NCI-H748 (cell line): Measurements from ENCODE around the gene SLCO2A1.

Experiments
- DNase-seq: peaks from one replicate; lab custom pipeline; 2025; ENCODE audit not compliant: unreplicated experiment; lab: John Stamatoyannopoulos, UW

Gene SLCO2A1

DNA sequence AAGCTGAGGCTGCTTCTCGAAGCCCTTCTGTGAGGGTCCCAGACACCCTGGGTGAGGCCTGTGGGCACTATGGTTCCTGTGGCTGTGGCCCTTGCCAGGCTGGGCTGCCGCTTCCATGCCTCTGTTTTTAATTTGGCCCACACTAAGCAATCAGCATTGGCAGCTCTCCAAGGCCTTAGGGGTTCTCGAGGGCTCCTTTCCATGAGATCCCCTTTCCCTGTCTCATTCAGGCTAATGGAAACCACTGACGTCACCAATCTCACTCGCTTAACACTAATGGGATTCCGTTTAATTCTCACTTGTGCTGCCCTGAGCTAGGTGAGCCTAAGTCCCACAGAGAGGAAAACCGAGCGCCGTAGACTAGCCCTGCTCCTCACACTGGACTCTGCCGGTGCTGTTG is 73.8 kb downstream of the SLCO2A1 start:
- DNase-seq = no peak

DNA sequence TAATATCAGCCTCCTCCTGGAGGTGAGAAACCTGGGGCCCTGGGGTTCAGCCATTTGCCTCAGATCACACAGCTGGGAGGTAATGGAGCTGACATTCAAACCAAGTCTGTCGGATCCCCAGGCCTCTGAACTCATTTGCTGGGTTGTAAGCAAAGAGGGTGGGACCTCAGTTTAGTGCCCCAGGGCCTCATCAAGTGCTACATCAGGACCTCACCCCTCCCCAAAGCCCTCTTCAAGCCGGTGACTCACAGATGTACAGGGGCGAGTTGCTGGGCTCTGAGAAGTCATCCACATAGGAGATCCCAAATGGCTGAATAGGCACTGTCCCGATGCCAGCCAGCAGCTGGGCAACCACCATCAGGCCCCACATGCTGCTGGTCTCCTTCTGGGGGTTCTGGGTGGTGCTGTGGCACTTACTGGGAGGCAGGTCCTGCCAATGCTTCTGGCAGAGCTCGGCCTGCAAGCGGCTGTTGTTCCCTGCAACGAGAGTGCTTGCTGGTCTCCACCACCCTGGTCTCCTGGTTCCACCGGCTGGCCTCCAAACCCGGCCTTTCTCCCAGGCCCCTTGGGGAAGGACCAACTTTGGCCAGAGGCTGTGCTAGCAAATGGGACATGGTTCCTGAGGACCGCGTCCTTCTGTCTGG is 74.9 kb downstream of the SLCO2A1 start:
- no peak for DNase-seq

DNA sequence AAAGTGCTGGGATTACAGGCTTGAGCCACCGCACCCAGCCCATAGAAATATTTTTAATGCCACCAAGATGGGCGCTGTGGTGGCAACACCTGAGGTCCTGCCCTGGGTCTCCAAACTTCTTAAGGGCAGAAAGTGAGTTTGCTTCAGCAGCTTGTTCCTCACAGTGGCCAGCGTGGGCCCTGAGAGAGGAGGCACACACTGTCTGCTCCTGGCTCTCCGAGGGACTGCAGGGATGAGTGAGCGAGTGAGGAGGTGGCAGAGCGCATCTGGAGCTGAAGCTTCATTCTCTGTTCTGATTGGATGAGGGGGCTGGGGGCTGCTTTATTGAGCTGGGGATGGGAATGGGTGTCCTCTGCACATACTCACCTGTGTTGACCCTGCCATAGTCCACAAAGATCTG is 76.4 kb downstream of the SLCO2A1 start:
- DNase-seq = no peak

DNA sequence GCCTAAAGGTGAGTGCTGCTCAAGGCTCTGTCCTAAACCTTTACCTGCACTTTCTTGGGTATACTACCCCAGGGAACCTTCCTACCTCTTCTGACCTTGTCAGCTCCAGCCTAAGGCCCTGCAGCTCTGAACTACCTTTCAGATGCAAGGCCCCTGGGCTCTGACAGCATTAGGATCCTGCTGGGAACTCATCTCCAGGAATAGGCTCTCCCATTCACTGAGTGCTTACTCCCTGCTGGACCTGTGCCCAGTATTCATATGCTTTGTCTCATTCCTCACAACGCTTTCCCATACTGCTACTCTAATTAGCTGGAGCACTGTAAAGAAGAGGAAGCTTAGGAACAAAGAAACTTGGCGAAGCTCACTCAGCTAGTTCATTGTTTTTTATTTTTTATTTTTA is 80.3 kb downstream of the SLCO2A1 start:
- peak; percentile 48 for DNase-seq

DNA sequence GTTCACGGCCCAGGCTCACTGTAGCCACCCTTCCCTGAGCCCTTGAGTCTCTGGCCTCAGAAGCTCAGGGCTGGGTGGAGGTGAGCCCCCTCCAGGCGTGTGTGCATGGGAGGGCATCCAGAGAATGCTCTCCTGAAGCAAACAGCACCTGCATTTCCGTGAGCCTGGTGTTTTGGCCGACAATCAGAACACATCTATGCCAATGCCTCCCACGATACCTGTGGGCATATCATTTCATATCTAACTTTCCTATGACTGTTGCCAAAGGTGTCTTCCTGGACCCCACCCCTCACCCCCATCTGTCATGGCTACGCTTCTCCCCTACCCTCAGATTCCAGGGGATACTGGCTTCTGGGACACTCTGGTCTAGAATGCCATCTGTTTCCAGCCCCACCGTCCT is 80.7 kb downstream of the SLCO2A1 start:
- DNase-seq = no peak

DNA sequence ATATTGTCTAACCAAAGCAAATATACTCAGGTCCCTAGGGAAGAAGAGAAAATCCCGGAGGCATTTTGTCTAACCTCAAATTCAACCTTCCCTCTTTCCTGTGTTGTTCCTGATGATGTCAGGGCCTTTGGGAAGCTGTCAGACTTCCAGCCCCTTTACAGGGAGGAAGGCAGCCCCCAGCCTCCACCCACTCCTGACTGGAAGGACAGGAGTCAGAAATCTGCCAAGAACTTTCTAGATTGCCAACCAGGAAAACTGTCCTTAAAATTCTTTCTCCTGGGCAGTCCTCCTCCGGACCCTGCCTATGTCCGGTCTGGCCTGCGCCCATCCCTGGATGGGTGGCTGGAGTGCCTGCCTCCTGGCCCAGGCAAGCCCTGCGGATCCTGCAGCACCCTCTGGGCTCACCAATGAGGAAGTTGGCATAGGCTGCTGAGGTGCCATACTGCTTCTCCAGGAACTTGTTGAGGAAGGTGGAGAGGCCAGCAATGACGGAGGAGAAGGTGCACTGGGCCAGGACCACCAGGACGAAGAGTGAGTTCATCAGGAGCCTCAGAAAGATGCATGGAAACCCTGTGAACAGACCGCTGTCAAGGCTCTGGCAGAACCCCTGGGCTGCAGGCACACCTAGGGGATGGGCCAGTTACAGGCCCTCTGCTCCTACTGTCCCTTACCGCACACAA is 81.5 kb downstream of the SLCO2A1 start:
- no peak for DNase-seq

DNA sequence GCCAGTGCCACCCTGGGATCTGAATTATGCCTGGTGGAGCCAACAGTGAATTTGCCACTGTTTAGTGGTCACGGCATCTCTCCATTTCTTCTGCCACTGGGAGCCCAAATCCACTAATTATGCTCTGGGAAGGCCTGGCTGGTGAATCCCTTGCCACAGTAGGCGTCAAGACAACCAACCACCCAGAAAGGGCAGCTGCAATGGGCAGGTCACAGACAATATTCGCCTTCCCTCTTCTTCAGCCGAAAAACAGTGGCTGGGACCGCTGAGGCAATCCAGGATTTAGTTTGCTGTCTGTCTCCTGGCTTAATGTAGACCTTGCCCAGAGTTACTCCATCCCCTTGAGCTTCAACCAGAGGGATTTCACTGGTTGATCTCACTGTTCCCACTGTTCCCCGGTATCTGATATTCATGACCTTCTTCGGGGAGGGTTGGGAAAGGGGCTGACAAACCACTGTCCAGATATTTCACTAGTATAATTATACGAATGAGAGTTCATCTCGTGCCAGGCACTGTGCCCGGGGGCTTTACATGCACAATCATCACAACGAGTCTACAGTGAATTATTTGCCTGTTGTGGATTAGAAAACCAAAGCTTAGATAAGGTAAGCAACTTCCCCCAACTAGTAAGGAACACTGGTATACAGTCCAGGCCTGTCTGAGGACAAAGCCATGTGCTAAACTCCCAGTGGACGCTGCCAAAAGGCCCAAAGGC is 84.2 kb downstream of the SLCO2A1 start:
- DNase-seq = no peak

DNA sequence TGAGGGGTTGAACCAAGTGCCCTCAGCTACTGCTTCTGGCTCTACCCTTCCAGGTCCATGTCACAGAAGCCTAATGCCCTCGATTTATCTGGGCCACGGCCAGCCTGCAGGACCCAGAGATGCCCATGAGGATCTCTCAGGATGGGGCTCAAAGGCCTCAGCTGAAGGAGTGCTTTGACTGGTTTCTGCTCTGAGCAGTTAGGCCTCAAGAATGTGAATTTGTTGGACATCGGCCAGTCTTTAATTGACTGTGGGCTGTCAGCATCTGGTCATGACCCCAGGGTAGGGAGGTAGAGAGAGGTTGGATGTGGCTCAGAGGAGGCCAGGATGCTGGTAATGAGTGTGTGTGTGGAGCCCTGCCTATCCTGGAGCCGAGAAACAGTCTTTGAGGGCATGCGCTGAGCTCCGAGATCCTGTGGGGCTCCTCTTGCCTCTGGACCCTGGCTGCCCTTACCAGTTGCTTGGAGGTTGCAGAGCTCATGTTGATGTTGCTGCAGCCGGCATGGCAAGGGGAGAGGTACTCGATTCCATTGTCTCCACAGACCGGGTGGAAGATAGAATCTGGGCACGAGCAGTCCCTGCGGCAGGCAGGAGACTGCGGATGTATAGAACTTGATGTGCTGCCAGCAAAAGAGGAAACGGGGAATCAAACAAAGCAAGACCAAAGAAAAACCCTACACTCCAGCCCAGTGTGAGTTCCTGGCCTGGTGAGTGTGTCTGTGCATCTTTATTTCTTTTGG is 84.9 kb downstream of the SLCO2A1 start:
- DNase-seq = no peak

DNA sequence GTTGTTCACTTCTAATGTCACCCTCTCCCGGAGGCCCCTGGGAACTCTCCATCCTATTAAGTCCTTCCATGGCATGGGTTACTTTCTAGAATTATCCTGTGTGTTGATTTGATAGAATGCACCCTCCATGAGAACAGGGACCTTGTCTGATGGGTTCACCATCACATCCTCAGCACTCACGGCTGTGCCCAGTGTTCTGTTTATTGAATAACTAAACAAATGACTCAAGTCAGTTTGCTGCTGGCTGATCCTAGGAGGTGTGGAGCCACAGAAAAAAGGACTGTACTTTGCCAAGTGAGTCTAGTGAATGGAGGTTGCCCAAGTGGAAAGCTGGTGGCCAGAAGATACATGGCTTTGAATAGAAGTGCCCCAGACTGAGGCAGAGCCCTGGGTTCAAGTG is 85.5 kb downstream of the SLCO2A1 start:
- DNase-seq = no peak

DNA sequence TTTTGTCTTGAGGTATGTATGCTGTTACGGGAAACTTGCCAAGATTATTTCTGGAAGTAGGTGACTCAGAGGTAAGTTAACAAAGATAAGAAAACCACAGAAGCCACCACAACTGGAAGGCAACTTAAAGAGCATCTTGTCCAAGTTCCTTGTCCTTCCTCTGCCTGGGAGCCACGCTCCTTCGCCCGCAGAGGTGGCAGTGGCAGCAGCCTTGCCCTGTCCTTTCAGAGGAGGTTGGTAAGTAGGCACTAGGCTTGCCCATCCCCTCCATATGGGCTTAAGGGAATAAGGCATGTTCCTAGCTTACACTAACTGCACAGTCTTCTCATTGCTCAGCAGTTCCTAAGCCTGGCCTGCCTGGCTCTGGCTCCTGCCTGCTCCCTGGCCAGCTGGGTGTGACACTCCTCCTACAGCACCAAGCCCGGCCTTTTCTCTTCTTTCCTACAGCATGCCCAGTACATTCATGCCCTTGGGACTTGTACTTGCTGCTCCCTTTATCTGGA is 86.0 kb downstream of the SLCO2A1 start:
- DNase-seq = no peak

DNA sequence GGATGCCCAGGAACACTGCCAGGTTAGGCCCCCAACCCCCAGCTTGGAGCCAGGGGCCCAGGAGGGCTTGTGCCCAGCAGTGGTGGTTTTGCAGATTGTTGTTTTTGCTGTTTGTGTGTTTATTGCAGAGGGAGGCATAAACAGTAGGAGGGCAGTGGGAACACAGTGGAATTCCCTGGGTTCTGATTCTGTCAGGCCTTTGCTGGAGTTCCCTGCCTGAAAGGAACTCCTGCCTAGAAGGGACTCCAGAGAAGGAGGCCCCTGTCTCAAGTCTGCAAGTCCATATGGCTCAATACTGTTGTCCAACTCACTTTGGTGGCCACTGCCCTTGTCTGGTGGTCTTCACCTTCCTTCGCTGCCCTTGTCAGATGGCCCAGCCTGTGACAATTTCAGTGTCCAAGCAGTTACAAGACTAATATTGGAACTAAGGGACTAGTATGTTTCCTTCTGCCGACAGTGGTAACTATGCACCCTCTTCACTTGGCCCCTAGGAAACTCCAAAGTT is 86.6 kb downstream of the SLCO2A1 start:
- DNase-seq = no peak

DNA sequence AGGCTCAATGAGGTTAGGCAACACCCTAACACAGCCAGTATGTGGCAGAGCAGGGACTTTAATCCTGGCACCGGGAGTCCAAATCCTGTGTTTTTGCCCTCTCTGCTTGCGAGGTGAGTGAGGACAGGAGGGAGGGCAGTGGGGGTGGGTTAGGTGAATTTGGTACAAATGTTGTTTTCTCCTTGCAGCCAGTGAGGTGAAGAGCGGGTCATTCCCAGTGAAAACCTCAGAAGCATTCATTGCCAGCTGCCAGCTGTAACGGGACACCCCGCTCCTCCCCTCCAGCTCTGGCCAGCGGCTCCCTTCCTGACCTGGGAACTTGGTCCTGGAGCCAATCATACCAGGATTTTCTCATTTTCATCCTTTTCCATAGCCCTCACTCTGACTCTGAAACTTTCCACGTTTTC is 88.3 kb downstream of the SLCO2A1 start:
- no peak for DNase-seq

DNA sequence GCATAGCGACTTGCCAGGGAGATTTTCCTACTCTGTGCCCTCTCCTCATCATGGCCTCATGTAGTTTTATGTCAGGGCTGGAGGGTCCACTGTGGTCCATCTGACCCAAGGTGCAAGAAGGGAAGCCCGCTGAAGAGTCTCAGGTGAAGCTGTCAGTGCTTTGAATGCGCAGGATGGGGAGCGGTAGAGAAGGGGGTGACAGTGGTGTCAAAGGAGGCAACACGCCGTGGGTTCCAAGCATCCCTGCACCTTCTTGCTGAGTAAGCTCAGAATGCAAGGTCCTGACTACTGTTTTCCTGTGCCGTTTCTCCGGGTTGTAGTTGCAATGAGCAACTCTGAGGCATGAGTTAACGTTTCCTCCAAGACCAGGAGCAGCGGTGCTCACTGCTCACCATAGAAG is 89.2 kb downstream of the SLCO2A1 start:
- DNase-seq = no peak

DNA sequence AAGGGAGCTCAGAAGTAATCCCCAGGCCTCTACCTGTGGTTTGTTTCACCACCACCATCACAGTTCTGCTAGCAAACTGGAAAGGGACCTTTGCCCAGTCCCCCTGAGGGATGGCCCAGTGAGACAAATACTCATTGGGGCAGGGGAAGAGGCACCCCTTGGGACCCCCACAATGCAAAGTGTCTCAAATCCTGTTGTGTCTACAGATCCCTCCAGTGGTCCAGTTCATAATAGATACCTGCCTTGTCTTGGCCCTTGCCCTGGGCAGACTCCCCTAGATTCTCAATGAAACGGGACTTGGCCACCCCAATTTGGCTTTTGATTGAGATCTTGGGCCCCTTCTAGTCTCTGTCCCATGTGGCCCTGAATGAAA is 90.3 kb downstream of the SLCO2A1 start:
- no peak for DNase-seq

DNA sequence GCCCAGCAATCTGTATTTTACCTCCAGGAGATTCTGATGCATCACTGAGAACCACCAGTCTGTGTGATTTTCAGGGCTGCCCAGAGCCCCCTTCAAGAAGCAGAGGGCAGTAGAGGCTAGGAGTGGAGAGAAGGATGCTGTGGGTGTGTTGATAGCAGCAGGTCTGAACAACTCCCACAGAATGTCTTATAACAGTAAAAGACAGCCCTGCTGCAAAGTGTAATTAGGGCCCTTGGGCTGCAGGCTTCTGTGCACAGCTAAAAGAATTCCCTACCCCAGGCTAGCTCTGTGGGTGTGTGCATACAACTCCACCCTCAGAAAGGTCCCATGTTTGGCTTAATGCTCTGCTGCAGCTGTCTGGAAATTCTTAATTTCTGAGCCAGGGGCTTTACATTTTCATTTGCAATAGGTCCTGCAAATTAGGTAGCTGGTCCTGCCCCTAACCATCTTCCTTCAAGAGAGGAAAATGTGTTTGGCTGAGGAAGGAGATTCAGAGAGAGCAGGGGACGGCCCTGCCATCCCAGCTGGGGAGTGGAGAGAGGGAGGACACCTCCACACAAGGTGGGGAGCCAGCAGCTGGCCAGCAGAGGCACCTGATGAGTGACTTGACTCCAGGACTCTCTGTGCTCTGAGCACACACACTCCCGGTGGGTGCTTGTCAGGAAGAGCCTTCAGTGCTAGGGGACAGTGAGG is 90.8 kb downstream of the SLCO2A1 start:
- DNase-seq = no peak

DNA sequence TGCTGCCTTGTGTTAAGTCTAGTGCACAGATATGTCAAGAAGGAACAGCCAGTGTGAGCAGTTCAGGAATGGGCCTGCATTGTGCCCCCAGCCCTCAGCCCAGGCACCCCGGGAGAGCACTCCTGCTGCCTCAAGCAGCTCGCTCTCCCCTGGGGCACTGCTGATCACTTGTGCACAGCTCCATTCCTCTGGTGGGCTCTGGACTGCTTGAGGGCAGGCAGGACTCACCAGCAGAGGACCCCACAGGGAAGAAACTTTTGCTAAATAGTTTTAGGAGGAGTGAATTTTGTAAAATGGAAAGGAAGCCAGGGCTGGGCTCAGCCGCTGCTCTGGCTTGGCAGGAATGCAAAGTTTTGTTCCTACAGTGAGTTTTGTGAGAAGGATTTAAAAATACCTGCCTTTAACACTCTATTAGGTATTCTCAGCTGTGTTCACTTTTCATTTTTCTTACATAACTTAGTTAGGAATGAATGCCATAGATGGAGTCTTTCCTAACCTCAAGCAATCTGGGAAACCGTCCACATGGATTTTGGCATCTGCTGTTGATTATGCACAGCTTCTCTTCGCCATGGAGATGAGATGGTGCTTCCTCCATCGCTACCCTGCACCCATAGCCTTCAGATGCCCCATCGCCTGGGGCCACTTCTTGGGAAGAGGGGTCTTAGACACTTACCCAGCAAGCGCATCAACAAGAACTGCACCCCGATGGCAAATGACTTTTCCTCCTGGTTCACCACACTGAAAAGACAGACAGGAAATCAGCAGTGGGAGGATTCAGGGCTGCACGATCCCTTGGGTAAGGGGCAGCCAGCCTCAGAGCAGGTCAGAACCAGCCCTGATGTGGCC is 91.7 kb downstream of the SLCO2A1 start:
- no peak for DNase-seq

DNA sequence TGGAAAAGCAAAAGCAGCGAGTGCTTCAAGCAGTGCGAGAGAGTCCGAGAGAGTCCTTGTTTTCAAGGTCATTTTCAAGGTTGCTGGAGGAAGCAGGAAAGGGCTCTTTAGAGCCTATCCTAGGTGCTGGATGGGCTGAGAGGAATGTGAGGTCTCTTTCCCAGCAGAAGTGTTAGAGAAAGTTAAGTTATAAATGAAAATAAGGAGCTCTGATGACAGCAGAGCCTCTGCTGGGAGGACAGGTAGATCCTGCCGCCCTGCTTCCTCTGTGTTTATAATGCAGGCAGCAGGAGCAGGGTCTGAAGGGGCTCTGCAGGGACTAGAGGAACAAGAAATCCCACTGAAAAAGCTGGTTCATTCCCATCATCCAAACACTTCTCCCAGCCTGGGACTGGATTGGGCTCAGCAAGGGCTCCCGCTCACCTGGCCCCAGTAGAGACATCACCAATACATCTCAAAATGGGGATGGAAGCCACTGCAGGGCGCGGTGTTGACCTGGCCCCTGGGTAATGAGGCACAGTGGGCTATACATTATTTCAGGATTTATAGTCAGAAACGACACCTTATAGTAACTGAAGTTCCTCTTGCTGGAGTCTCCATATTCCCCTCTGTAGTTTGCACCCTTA is 92.6 kb downstream of the SLCO2A1 start:
- no peak for DNase-seq

DNA sequence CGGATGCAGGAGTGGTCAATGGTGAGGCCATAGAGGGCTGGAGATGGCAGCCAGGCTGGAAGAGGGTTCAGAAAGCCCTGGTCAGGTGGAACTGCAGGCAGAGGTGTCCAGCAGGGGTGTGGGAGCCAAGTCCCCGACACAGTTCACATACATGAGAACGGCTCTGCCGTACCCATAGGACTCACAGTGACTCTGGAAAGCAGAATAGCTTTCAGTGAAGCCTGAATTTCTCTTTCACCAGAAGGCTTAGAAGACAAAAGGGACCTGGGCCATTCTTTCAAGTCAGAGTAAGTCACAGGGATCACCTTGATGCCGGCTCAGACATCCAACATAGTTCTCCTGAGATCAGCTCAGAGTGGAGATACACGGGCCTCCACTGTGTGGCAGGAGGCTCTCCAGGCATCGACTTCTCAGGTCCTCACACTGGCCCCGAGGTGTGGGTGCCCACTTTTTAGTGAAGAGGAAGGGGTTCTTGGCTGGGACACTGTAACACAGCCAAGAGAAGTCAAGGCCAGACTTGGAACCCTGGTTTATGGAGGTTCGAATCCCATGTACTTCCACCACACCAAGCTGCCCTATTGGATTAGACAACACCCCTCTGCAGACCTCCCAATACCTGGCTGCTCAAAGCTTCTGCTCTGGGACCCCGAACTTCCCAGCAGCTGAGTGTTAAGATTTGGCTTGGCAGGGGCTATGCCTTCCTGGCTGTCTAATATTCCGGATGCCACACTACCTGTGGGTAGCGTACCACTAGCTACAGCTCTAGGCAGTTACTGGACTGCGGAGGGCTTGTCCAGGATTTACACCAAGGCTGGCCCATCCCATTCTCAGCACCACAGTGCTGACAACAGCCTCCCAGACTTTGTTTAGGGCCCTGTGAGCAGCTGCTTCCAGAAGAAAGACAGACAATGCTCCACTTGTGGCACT is 93.6 kb downstream of the SLCO2A1 start:
- DNase-seq = no peak
